ENCODE data around the gene UBIAD1.
A peak's percentile ranks its signal among the peaks of the same experiment; 100 is the strongest.

Gene UBIAD1

GRCh38 chr1:11331945-11332546 is 59.0 kb downstream of the UBIAD1 start:
- no peak for TF ChIP-seq CTCF (IDR thresholded peaks at IDR 0.05; ENCODE audit: low read depth, low read length, missing control alignments)
- no peak overlapping the region for H3K4me3 ChIP-seq (replicated peaks; ENCODE audit: low read depth, low read length)
- DNase-seq (ENCODE audit: extremely low read depth, low read depth): no peak

- H3K4me3 ChIP-seq (replicated peaks; ENCODE audit: low read depth, low read length): no peak overlapping the region
- TF ChIP-seq CTCF (IDR thresholded peaks at IDR 0.05; ENCODE audit: low read depth, low read length, missing control alignments): no peak
- no peak for DNase-seq (ENCODE audit: extremely low read depth, low read depth)
Observed at GRCh38 chr1:11333631-11334030, 60.6 kb downstream of the UBIAD1 start.

GRCh38 chr1:11334261-11334804 is 61.3 kb downstream of the UBIAD1 start:
- DNase-seq (ENCODE audit: extremely low read depth, low read depth): no peak
- no peak overlapping the region for H3K4me3 ChIP-seq (replicated peaks; ENCODE audit: low read depth, low read length)
- TF ChIP-seq CTCF (IDR thresholded peaks at IDR 0.05; ENCODE audit: low read depth, low read length, missing control alignments): no peak

- no peak for DNase-seq (ENCODE audit: extremely low read depth, low read depth)
- no peak for TF ChIP-seq CTCF (IDR thresholded peaks at IDR 0.05; ENCODE audit: low read depth, low read length, missing control alignments)
- H3K4me3 ChIP-seq (replicated peaks; ENCODE audit: low read depth, low read length): no peak overlapping the region
Observed at GRCh38 chr1:11334821-11335220, 61.8 kb downstream of the UBIAD1 start.

GRCh38 chr1:11335417-11336056 is 62.5 kb downstream of the UBIAD1 start:
- H3K4me3 ChIP-seq (replicated peaks; ENCODE audit: low read depth, low read length): no peak overlapping the region
- no peak for TF ChIP-seq CTCF (IDR thresholded peaks at IDR 0.05; ENCODE audit: low read depth, low read length, missing control alignments)
- no peak for DNase-seq (ENCODE audit: extremely low read depth, low read depth)

GRCh38 chr1:11337580-11338073 is 64.6 kb downstream of the UBIAD1 start:
- TF ChIP-seq CTCF (IDR thresholded peaks at IDR 0.05; ENCODE audit: low read depth, low read length, missing control alignments): peak; percentile 96
- H3K4me3 ChIP-seq (replicated peaks; ENCODE audit: low read depth, low read length): no peak overlapping the region
- peak; percentile 29 for DNase-seq (ENCODE audit: extremely low read depth, low read depth)
